H1 (cell line): ENCODE results near the gene PRKD1. TPM values are rescaled to one million over a fixed set of nuclear protein-coding genes. Genes with fewer than 3 reads are reported as not detected.

ENCODE experiments used
- CTCF ChIA-PET: fragments of 300-600 bp; sonication (Branson Sonifier 250); formaldehyde crosslinking; loops from one replicate; lab custom pipeline; 2021; ENCODE audit not compliant: partially characterized antibody; lab: Charles Lee
- POLR2A ChIA-PET: fragments of 300-600 bp; sonication (Branson Sonifier 250); formaldehyde crosslinking; loops from one replicate; lab custom pipeline; 2021; ENCODE audit warnings: inconsistent platforms; ENCODE audit not compliant: partially characterized antibody; lab: Charles Lee
- DNase-seq, 2 experiments: peaks; one replicate each; pipeline versions ENCODE4 v3.0.0 to v3.0.0-alpha.2; 2010 to 2022; ENCODE audit warnings: low spot score in 2 of 2, low read depth in 1 of 2, mixed read lengths in 1 of 2
- FAIRE-seq: peaks from 2 replicates; lab custom pipeline; 2011; peaks lifted over from hg19 to GRCh38; lab: Jason Lieb, UNC
- H2AFZ ChIP-seq: 2 replicates; pipeline ENCODE4 v1.8.1; 2012; ENCODE audit warnings: low read length, inconsistent platforms
- H2AK5ac ChIP-seq: 2 replicates; pipeline ENCODE4 v1.6.1; 2013; ENCODE audit warnings: low read depth, low read length
- H2BK120ac ChIP-seq: replicated peaks from 2 replicates; pipeline ENCODE3; 2013; ENCODE audit warnings: low read depth, low read length, inconsistent platforms
- H2BK12ac ChIP-seq: 2 replicates; pipeline ENCODE4 v1.6.1; 2013; ENCODE audit warnings: low read depth, low read length
- H2BK15ac ChIP-seq: 2 replicates; pipeline ENCODE4 v1.6.1; 2013; ENCODE audit warnings: low read length
- H2BK20ac ChIP-seq: 2 replicates; pipeline ENCODE4 v1.6.1; 2013; ENCODE audit warnings: low read length
- H2BK5ac ChIP-seq: 2 replicates; pipeline ENCODE4 v1.6.1; 2013; ENCODE audit warnings: low read depth, low read length
- H3K14ac ChIP-seq: 2 replicates; pipeline ENCODE4 v1.6.1; 2013; ENCODE audit warnings: inconsistent platforms; ENCODE audit not compliant: insufficient read length
- H3K18ac ChIP-seq: 2 replicates; pipeline ENCODE4 v1.6.1; 2013; ENCODE audit warnings: low read length; ENCODE audit errors: extremely low read depth
- H3K23ac ChIP-seq: 2 replicates; pipeline ENCODE4 v1.6.1; 2013; ENCODE audit warnings: inconsistent platforms; ENCODE audit not compliant: insufficient read length
- H3K23me2 ChIP-seq: 2 replicates; pipeline ENCODE4 v1.6.1; 2013; ENCODE audit warnings: low read depth, low read length
- H3K27ac ChIP-seq: 2 replicates; pipeline ENCODE4 v1.6.1; 2011; ENCODE audit warnings: low read depth, low read length, inconsistent platforms
- H3K27me3 ChIP-seq, 4 experiments: replicated peaks in 1 of 4; 1 replicate in 1 of 4; 2 replicates in 3 of 4; pipeline versions ENCODE4 v1.6.1 to v1.8.1; 2011 to 2013; ENCODE audit warnings: low read length in 3 of 4, mild to moderate bottlenecking in 3 of 4, inconsistent platforms in 2 of 4, mixed read lengths in 2 of 4, moderate library complexity in 1 of 4; ENCODE audit not compliant: control insufficient read depth in 3 of 4, insufficient read depth in 3 of 4; ENCODE audit errors: extremely low read depth in 1 of 4
- H3K36me3 ChIP-seq, 4 experiments: 2 replicates each; pipeline versions ENCODE4 v1.6.1 to v1.8.1; 2011 to 2013; ENCODE audit warnings: mild to moderate bottlenecking in 4 of 4, low read length in 3 of 4, moderate library complexity in 2 of 4, control low read depth in 1 of 4, inconsistent platforms in 1 of 4; ENCODE audit not compliant: insufficient read depth in 4 of 4, control insufficient read depth in 2 of 4
- H3K4ac ChIP-seq: replicated peaks from 2 replicates; pipeline ENCODE3; 2013; ENCODE audit warnings: low read length, low read depth, mixed read lengths, inconsistent platforms; ENCODE audit not compliant: insufficient read length
- H3K4me1 ChIP-seq, 4 experiments: replicated peaks in 1 of 4; 1 replicate in 1 of 4; 2 replicates in 3 of 4; pipeline versions ENCODE4 v1.6.1 to v1.8.1; 2011 to 2013; ENCODE audit warnings: low read length in 3 of 4, inconsistent platforms in 2 of 4, mixed read lengths in 1 of 4; ENCODE audit not compliant: insufficient read depth in 4 of 4, control insufficient read depth in 3 of 4
- H3K4me2 ChIP-seq, 2 experiments: 2 replicates each; pipeline versions ENCODE4 v1.6.1 to v1.8.1; 2011 to 2013; ENCODE audit warnings: low read depth in 2 of 2, low read length in 2 of 2, control low read depth in 1 of 2, inconsistent platforms in 1 of 2, mild to moderate bottlenecking in 1 of 2; ENCODE audit not compliant: insufficient read depth in 1 of 2
- H3K4me3 ChIP-seq, 4 experiments: fragments of 200-600, 300-600 bp in 1 of 4; sonication (generic), shearing (Covaris generic), sonication (Bioruptor Twin) in 1 of 4; 2 replicates each; pipeline versions ENCODE4 v1.5.1 to v1.8.1; 2011 to 2016; ENCODE audit warnings: low read length in 4 of 4, low read depth in 3 of 4, control low read depth in 2 of 4, inconsistent platforms in 2 of 4, mild to moderate bottlenecking in 2 of 4, mixed read lengths in 1 of 4, moderate library complexity in 1 of 4; ENCODE audit not compliant: insufficient read depth in 2 of 4; ENCODE audit errors: extremely low read depth in 1 of 4
- H3K56ac ChIP-seq: replicated peaks from 2 replicates; pipeline ENCODE3; 2013; ENCODE audit warnings: low read depth, mild to moderate bottlenecking, mixed read lengths, low read length, inconsistent platforms; ENCODE audit not compliant: insufficient read length
- H3K79me1 ChIP-seq: 2 replicates; pipeline ENCODE4 v1.6.1; 2013; ENCODE audit warnings: low read depth, low read length, control low read depth
- H3K79me2 ChIP-seq, 2 experiments: 2 replicates each; pipeline versions ENCODE4 v1.6.1 to v1.8.1; 2012 to 2013; ENCODE audit warnings: low read length in 2 of 2, mild to moderate bottlenecking in 2 of 2, inconsistent platforms in 1 of 2; ENCODE audit not compliant: insufficient read depth in 2 of 2, control insufficient read depth in 1 of 2
- H3K9ac ChIP-seq, 4 experiments: replicated peaks in 1 of 4; 1 replicate in 1 of 4; 2 replicates in 3 of 4; pipeline versions ENCODE4 v1.6.1 to v1.8.1; 2011 to 2013; ENCODE audit warnings: low read depth in 3 of 4, low read length in 3 of 4, control low read depth in 2 of 4, mild to moderate bottlenecking in 2 of 4, moderate library complexity in 2 of 4, inconsistent platforms in 1 of 4; ENCODE audit errors: extremely low read depth in 1 of 4
- H3K9me3 ChIP-seq, 2 experiments: 2 replicates each; pipeline versions ENCODE4 v1.6.1 to v1.8.1; 2012 to 2013; ENCODE audit warnings: mild to moderate bottlenecking in 2 of 2, moderate library complexity in 2 of 2, control low read depth in 1 of 2, inconsistent platforms in 1 of 2, low read depth in 1 of 2, low read length in 1 of 2, mixed read lengths in 1 of 2; ENCODE audit not compliant: insufficient read depth in 2 of 2
- H4K20me1 ChIP-seq, 2 experiments: replicated peaks in 1 of 2; 2 replicates each; pipeline versions ENCODE3 to v1.8.1; 2011 to 2013; ENCODE audit warnings: inconsistent platforms in 2 of 2, low read length in 2 of 2, mild to moderate bottlenecking in 1 of 2; ENCODE audit not compliant: insufficient read depth in 2 of 2, control insufficient read depth in 1 of 2
- H4K5ac ChIP-seq: 2 replicates; pipeline ENCODE4 v1.6.1; 2013; ENCODE audit warnings: low read length, low read depth, mixed read lengths, inconsistent platforms; ENCODE audit not compliant: insufficient read length
- H4K8ac ChIP-seq: 2 replicates; pipeline ENCODE4 v1.8.0; 2013; ENCODE audit warnings: mild to moderate bottlenecking, moderate library complexity, low read length, inconsistent platforms; ENCODE audit not compliant: insufficient read depth; ENCODE audit errors: extremely low read depth
- H4K91ac ChIP-seq: replicated peaks from 2 replicates; pipeline ENCODE3; 2013; ENCODE audit warnings: low read length, mixed read lengths, inconsistent platforms; ENCODE audit not compliant: insufficient read length
- CBX5 ChIP-seq: fragments of 300-800, 300-1000 bp; sonication (generic); IDR thresholded peaks from 2 replicates; pipeline ENCODE4 v1.7.1; 2016; ENCODE audit warnings: antibody characterized with exemption, low read length, low read depth
- CEBPB ChIP-seq: IDR thresholded peaks from 2 replicates; pipeline ENCODE4 v1.6.1; 2012; ENCODE audit warnings: low read depth, low read length
- CREB1 ChIP-seq: IDR thresholded peaks from 2 replicates; pipeline ENCODE4 v1.6.1; 2012; ENCODE audit warnings: inconsistent platforms
- POLR2A ChIP-seq, 2 experiments: IDR thresholded peaks; 1 replicate in 1 of 2; 2 replicates in 1 of 2; pipeline ENCODE4 v1.6.1; 2011; ENCODE audit warnings: low read depth in 2 of 2, low read length in 2 of 2, mild to moderate bottlenecking in 2 of 2; ENCODE audit errors: control extremely low read depth in 1 of 2
- TAF7 ChIP-seq: optimal IDR thresholded peaks from 2 replicates; pipeline ENCODE3; 2011; ENCODE audit warnings: low read depth, mild to moderate bottlenecking, inconsistent platforms, low read length, moderate library complexity, borderline replicate concordance
- WGBS, 2 experiments: shearing (Covaris generic) in 1 of 2; methylation state at CpG; one replicate each; pipeline versions ENCODE4 v1.1.6 to v1.1.7; 2013 to 2015; ENCODE audit warnings: low lambda C conversion rate in 2 of 2, mixed read lengths in 2 of 2, inconsistent platforms in 1 of 2, low coverage in 1 of 2, missing lambda C conversion rate in 1 of 2; ENCODE audit not compliant: insufficient replicate concordance in 2 of 2, insufficient coverage in 1 of 2, insufficient read length in 1 of 2; ENCODE audit errors: extremely low coverage in 1 of 2, missing lambda C conversion rate in 1 of 2; 5-methylcytosine and 5-hydroxymethylcytosine counted together
- polyA plus RNA-seq, 7 experiments: library from polyadenylated mRNA; depleted of rRNA in 3 of 7; stranded (reverse) in 5 of 7; unstranded in 2 of 7; fragments of >200 nt in 5 of 7; fragments of 200-250 nt in 2 of 7; gene quantifications; 1 replicate in 5 of 7; 2 replicates in 1 of 7; 4 replicates in 1 of 7; pipeline versions ENCODE4 v1.2.1 to v1.2.3, GENCODE V29; 2011 to 2013; ENCODE audit warnings: missing spikeins in 2 of 7, mixed read lengths in 2 of 7
- total RNA-seq: library from RNA; stranded (reverse); fragmentation: NEBNext Ultra II Directional; extraction: Animal tissue kit (Norgen Biotek cat#: 25700); gene quantifications from 2 replicates; pipeline ENCODE4 v1.2.1, GENCODE V29; 2021

PRKD1 gene
- total and polyA plus RNA-seq, 2 of the 8 experiments (the other 6 are each of a cell fraction or from before 2014, with no cell fraction given), result 3.6 to 6.8 TPM

GRCh38 chr14:29806124-29806517 is 121.5 kb downstream of the PRKD1 start:
- Histone ChIP-seq H3K9ac (no peak overlapping the region), H3K18ac (no peak overlapping the region; the same call in 1 of the 2 replicates), H3K4me2 (no peak overlapping the region), H4K20me1 (no peaks in the 10 kb centered on the region), H2AK5ac (no peak overlapping the region), H3K4me3 (no peak overlapping the region; a peak in 1 of 8 replicates), H4K8ac (no peak overlapping the region), H3K23ac (no peak overlapping the region), H3K79me2 (no peaks in the 10 kb centered on the region), H2BK5ac (peak overlapping the region; percentile 3; the same call in 1 of the 2 replicates), H2AFZ (no peak overlapping the region), H2BK120ac (no peak overlapping the region), H3K23me2 (no peaks in the 10 kb centered on the region), H3K56ac (no peak overlapping the region), H3K36me3 (no peaks in the 10 kb centered on the region), H2BK20ac (no peak overlapping the region), H3K4ac (no peak overlapping the region), H3K79me1 (no peaks in the 10 kb centered on the region), H4K91ac (no peak overlapping the region), H3K27ac (no peak overlapping the region), H3K9me3 (no peaks in the 10 kb centered on the region), H2BK12ac (no peak overlapping the region), H3K14ac (no peak overlapping the region), H2BK15ac (no peak overlapping the region), H3K27me3 (no peaks in the 10 kb centered on the region), H3K4me1 (peaks cover 0 to 9% (median 3%) of the 10 kb centered on the region in 4 experiments; a peak in 4 of 7 replicates), H4K5ac (no peak overlapping the region)
- ChIA-PET POLR2A (no interaction called here), CTCF (no interaction called here)
- TF ChIP-seq CREB1 (no peak), POLR2A (IDR thresholded peaks at IDR 0.05; ENCODE audit: control extremely low read depth in 1 of 2, low read depth in 2 of 2, low read length in 2 of 2) (no peak), CEBPB (peak; percentile 49; the same call in 1 of the 2 replicates), TAF7 (no peak), CBX5 (no peak)
- DNase-seq (no peak), FAIRE-seq (no peak)
- WGBS, 2 experiments, result 56% methylated on average over 1 of the region's 1 CpG; no CpG with 5 or more reads in 1 of the 2 experiments
